Activated CD4-positive, CD25-positive, alpha-beta regulatory T cell (primary cell): ENCODE data around the gene ZNF621.
"Not testable (repeated sequence)": the region's sequence is repeated elsewhere in the genome, so short reads cannot be mapped to it uniquely, and the experiment has no call there.

Source experiments
- DNase-seq, 4 experiments: peaks; one replicate each; lab custom pipeline; 2025; lab: John Stamatoyannopoulos, UW

Gene ZNF621

GRCh38 chr3:40546816-40547215, 22.1 kb downstream of the ZNF621 start:
- DNase-seq, result no peak

GRCh38 chr3:40550167-40550566, 25.4 kb downstream of the ZNF621 start:
- DNase-seq, result no peak

DNA sequence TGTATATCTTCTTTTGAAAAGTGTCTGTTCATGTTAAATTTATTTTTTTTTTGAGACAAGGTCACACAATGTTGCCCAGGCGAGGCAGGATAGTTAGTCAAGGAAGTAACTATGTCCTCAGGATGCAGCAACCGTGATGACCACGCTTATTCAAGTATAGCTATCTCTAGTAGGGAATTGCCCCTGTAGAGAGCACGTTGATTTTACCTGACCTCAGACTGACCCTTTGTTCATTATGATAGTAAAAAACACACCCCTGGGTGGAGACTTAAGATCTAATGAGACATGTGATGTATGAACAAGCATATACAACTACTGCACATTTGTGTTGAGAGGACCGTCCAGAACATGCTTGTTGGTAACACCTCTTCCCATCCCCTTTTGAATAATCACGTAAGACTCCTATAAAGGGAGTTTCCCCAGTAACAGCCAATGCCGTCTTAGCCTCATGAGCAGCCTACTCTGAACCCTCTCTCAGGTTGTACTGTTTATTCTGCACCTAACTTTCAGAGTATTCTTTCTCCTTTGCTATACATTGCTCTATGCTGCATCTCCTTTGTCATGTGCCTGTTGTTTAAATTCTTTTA, 32.9 kb downstream of the ZNF621 start:
- no peak for DNase-seq

- DNase-seq, result not testable (repeated sequence)
Measured at GRCh38 chr3:40562482-40562881, 37.7 kb downstream of the ZNF621 start.

- DNase-seq, result not testable (repeated sequence)
Measured at GRCh38 chr3:40565629-40566028, 40.9 kb downstream of the ZNF621 start.

GRCh38 chr3:40566694-40567093, 41.9 kb downstream of the ZNF621 start:
- no peak for DNase-seq

- DNase-seq, result no peak
Measured at GRCh38 chr3:40572588-40572987, 47.8 kb downstream of the ZNF621 start.

DNA sequence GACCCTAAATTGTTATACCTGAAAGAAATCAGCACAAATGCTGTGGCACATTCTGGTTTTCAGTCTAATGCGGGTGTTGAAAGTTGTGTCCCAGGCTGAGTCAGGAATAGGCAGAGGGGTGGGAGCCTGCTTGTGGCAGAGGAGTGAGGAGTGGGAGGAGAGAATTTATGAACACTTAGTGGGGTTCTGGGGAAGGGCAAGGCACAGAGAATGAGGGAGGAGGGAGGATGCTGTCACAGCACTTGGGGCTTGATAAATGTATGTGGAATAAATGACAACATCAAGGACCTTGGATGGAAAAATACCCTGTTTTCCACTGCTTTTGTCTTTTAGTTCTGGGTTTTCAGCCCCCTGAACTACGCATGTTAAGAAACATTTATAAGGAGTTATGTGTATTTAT, 49.3 kb downstream of the ZNF621 start:
- no peak for DNase-seq

DNA sequence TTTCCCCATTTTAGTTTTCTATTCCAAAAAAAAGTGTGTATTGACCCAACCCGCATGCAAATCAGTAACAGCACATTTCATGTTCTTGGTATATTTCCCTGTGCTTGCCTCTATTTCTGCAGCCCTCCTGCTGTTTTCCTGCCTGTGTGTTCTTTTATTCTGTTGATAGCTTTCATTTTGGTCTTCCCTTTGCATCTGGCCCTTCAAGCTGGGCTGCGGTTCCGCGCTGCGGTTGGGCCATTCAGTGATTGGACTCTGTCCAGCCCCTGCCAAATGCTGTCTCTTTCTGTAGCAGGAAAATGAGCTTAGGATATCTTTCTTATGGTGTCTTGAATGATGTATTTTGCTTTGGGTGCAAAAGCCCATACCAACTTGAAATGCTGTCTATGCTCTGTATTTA, 49.9 kb downstream of the ZNF621 start:
- DNase-seq, result no peak

DNA sequence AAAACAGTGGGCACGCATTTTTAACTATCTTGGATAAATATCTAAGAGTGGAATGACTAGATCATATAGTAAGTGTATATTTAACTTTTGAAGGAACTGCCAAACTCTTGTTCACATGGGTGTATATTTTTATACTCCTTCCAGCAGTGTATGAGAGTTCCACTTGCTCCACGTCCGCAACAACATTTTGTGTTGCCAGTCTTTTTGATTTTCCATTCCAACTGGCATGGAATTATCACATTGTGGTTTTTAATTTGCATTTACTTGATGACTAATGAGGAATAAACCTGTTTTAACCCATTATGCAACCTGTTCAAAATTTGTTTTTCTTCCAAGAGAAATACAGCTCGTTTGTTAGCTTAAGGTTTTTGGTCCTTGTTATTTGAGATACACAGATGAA, 51.6 kb downstream of the ZNF621 start:
- no peak for DNase-seq

DNA sequence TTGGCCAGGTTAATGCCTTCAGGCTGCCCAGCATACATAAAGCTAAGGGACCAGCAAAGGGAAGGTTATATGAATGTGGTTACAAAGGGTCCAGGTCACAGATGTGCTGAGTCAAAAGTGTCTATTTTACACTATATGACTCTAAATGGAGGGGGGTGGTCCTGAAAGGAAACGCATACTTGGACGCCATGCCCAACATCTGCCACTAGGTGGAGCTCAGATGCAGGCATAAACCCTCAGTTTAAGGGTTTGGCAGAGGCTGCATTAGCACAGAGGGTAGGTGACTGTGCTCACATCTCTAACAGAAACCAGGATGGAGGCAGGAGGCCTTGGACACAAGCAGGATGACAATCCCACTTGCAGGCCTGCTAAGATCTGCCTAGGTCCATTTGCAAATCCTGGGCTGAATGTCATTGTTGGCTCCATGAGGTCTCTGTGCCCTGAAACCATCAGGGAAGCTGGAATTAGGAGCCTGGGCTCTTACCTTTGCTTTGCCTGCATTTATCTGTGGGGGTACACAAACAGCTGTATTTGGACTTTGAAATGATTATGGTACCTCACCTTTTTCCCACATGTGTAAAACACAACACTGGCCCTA, 55.8 kb downstream of the ZNF621 start:
- DNase-seq, result peak; percentile 10 to 43 (median 14)

DNA sequence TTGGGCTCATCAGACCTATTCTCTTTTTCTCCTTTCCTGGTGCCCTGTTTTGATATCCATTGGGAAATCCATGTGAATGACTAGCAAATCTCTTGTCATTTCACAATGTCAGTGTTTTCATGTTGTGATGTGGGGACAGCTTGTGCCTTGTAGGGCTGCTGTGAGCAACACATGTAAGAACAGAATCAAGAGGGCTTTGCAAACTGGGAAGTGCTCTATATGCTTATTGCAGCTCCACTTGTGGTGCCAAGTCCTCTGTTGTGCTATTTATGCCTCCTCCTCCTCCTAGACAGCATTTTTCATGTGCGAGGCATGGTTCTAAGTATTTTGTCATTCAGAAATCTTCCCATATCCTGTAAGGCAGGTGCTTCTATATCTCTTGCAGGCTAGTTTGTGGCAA, 56.4 kb downstream of the ZNF621 start:
- DNase-seq, result no peak

DNA sequence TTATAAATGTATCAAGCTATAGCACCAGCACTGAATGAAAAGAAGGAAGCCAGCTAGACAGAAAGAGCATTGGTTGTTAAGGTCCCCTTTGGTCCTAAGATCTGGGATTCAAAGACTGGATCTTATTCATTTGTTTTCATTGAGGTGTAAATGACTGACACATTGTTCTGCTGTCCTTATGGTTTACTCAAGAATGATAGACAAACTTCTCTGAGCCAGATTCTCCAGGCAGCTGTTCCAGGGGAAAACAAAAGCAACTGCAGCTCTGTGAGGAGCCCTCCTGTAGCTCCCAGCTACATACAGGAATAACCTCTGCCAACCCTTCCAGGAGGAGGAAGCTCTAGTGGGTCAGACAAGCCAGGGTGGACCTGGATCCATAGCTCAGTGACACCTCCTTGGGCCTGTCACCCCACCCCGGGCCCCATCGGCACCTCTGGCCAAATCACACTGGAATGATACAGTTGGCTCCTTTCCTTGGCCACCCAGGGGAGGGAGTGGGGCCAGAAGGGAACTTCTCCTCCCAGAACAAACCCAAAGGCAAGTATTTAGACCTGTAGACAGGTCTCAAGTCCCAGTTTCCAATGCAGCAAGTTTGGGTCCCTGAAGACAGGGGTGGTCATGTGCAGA, 57.8 kb downstream of the ZNF621 start:
- no peak for DNase-seq

DNA sequence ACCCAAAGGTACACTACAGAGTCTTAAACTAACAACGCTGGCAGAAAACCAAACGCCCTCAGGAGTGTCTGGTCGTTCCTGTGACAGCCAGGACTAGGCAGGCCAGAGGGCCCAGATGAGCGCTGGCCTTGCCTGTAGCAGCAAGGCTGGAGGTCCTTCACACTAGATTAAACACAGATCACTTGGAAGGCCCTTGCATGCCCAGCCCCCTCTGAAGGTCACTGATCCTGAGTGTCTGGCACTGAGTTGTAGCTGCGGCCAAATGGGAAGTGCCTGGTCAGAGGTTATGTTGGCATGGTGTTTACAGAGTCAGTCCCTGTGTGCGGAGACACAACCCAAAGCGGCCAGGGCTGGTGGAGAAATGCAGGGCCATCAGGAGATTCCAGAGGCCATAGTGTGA, 58.9 kb downstream of the ZNF621 start:
- no peak for DNase-seq

DNA sequence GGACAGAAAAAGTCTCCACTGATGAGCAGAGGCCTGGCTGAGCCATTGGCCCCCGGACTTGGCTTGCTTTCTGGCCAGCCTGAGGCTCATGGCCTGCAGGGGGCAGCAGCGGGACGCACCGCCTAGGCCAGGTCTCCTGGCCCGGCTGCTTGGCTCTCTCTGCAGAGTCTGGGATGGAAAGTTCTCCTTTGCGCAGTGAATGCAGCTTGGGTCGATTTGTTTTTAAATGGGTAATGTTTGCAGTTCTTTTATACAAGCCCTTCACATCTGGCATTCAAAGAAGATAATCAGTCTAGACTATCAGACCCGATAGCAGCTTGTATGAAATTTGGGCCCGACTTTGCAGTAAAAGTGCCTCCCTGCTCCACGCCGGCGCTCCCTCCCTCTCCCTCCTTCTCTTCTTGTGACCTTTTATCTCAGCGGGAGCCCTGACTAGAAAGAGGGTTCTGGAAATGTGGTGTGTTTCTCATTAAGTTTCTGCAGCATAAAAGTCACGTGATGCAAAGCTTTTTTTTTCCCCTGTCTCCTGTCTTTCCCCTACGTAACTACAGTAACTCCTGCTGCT, 59.9 kb downstream of the ZNF621 start:
- peak; percentile 36 to 65 (median 58) for DNase-seq

DNA sequence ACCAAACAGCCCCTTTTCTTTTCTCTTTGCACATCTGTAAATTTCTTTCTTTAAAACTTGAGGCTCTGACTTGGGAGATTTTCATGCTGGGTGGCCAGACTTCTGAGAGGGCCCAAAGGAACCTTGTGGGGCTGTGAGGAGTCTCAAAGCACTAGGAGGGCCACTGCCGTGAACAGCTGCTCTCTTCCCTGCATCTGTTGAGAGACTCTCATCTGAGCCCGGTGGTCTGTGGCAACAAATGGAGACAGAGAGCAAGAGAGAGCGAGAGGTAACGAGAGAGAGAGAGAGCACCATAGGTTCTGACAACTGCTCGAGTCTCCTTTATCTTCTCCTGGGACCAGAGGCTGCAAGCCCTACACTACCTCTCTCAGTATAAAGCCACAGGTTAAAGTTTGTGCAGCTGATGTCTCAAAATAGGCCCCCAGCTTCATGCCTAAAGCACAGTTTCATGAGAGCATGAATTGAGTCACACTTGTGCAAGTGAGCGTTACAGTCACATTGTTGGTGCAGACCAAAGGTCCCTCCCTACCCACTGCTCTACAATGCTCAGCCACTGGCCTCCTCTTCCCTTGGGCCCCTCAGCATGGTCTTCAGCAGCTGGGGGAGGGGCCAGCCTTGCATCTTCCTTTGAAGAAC, 60.7 kb downstream of the ZNF621 start:
- DNase-seq, result no peak

DNA sequence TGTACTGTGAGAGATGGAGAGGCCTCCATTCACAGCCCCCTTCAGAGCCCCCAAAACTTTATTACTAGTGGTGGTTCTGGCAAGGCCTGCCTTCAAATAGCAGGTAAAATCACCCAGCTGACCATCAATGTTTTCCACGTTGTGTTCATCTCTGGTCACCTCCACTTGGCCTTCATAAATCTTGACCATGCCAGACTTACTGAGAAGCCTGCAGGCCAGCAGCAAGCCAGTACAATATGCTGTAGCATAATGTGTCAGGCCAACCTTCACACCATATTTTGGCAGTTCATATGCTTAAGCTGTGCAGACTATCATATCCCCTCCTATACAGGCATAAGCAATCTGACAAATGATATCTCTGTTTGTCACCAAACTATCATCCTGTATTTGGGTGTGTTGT, 62.1 kb downstream of the ZNF621 start:
- DNase-seq, result no peak

DNA sequence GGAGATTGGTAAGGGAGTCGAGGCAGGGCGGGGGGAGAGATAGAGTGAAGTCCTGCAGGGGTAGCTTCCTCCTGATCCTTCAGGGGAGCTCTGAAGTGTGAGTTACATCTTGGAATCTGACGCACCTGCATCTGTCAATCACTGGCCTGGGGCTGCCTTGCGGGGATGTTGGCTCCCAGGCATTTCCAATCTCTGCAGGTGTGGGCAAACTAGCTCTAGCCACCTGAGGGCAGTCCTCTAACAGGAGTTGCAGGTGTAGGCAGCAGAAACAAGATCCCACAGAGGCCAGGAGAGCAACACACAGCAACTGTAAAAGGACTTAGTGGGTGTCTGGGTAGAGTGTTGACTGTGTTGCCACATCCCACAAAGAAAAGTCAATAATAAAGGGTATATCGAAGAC, 63.6 kb downstream of the ZNF621 start:
- DNase-seq, result no peak
